ENCODE results near the gene NCAPG.

The NCAPG gene

DNA sequence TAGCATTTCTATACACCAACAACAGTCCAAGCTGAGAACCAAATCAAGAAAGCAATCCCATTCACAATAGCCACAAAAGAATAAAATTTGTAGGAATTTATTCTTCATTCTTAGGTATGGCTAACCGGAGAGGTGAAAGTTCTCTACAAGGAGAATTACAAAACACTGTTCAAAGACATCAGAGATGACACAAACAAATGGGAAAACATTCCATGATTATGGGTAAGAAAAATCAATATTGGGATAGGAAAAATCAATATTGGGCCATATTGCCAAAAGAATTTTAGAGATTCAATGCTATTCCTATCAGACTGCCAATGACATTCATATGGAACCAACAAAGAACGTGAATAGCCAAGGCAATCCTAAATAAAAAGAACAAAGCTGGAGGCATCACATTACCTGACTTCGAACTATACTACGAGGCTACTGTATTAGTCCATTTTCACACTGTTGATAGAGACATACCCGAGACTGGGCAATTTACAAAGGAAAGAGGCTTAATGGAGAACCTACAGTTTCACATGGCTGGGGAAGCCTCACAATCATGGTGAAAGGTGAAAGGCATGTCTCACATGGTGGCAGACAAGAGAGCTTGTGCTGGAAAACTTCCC lies 49.1 kb downstream of the NCAPG start:
- TF ChIP-seq SIN3A (IDR thresholded peaks at IDR 0.05; ENCODE audit: borderline replicate concordance, insufficient read depth, low read length): no peak
- no peak for TF ChIP-seq POLR2AphosphoS5 (IDR thresholded peaks at IDR 0.05; ENCODE audit: low read depth, low read length)
- TF ChIP-seq FOXP2 (optimal IDR thresholded peaks at IDR 0.05; ENCODE audit: borderline replicate concordance, extremely low read depth, extremely low read length, insufficient read depth): no peak
- TF ChIP-seq, protein P1, sequence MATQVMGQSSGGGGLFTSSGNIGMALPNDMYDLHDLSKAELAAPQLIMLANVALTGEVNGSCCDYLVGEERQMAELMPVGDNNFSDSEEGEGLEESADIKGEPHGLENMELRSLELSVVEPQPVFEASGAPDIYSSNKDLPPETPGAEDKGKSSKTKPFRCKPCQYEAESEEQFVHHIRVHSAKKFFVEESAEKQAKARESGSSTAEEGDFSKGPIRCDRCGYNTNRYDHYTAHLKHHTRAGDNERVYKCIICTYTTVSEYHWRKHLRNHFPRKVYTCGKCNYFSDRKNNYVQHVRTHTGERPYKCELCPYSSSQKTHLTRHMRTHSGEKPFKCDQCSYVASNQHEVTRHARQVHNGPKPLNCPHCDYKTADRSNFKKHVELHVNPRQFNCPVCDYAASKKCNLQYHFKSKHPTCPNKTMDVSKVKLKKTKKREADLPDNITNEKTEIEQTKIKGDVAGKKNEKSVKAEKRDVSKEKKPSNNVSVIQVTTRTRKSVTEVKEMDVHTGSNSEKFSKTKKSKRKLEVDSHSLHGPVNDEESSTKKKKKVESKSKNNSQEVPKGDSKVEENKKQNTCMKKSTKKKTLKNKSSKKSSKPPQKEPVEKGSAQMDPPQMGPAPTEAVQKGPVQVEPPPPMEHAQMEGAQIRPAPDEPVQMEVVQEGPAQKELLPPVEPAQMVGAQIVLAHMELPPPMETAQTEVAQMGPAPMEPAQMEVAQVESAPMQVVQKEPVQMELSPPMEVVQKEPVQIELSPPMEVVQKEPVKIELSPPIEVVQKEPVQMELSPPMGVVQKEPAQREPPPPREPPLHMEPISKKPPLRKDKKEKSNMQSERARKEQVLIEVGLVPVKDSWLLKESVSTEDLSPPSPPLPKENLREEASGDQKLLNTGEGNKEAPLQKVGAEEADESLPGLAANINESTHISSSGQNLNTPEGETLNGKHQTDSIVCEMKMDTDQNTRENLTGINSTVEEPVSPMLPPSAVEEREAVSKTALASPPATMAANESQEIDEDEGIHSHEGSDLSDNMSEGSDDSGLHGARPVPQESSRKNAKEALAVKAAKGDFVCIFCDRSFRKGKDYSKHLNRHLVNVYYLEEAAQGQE (IDR thresholded peaks at IDR 0.05; ENCODE audit: insufficient read depth in 1 of 2, low read depth in 2 of 2, low read length in 2 of 2): no peak
- TF ChIP-seq TAF1 (IDR thresholded peaks at IDR 0.05; ENCODE audit: borderline replicate concordance, insufficient read depth, low read length): no peak

DNA sequence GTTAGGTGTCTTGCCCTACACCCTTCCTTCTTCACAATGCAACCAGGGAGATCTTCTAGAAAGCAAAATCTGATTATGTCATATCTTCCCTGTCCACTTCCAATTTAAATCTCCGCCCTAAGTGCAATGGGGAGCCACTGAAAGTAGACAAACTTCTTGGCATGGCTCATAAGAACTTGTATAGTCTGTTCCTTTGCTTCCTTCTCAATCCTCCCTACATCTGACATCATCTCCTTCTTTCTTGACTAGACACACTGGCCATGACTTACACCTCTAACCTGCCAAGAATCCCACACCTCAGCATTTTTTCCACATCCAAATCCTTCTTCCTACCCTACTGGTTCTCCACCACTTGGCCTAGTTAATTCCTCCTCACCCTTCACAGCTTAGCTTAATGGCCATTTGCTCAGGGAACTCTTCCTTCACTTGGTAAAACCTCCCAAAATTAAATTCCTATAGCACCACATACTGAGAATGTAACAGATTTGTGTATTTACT lies 55.1 kb downstream of the NCAPG start:
- no peak for TF ChIP-seq FOXP2 (optimal IDR thresholded peaks at IDR 0.05; ENCODE audit: borderline replicate concordance, extremely low read depth, extremely low read length, insufficient read depth)
- TF ChIP-seq SIN3A (IDR thresholded peaks at IDR 0.05; ENCODE audit: borderline replicate concordance, insufficient read depth, low read length): no peak
- TF ChIP-seq TAF1 (IDR thresholded peaks at IDR 0.05; ENCODE audit: borderline replicate concordance, insufficient read depth, low read length): no peak

DNA sequence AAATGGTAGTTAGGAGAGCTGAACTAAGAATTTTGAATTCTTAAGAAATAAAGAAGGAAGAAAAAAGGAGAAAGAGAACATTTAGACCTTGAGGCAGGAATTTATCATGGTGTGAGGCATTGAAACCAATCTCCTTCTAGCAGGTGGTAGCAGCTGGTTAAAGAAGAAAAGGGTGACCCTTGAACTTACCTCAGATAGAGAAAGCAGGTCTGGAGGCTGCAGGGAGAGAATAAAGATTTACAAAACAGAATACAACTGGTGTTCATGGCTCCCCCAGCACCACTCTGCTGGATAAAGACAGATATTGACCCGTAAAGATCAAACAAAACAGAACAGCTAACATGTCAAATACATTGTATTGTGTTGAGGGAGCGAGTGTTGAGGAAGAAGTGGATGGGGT lies 56.0 kb downstream of the NCAPG start:
- TF ChIP-seq SIN3A (IDR thresholded peaks at IDR 0.05; ENCODE audit: borderline replicate concordance, insufficient read depth, low read length): no peak
- no peak for TF ChIP-seq FOXP2 (optimal IDR thresholded peaks at IDR 0.05; ENCODE audit: borderline replicate concordance, extremely low read depth, extremely low read length, insufficient read depth)
- TF ChIP-seq, protein P1 (IDR thresholded peaks at IDR 0.05; ENCODE audit: insufficient read depth in 1 of 2, low read depth in 2 of 2, low read length in 2 of 2): no peak
- TF ChIP-seq TAF1 (IDR thresholded peaks at IDR 0.05; ENCODE audit: borderline replicate concordance, insufficient read depth, low read length): no peak
- TF ChIP-seq POLR2AphosphoS5 (IDR thresholded peaks at IDR 0.05; ENCODE audit: low read depth, low read length): no peak

DNA sequence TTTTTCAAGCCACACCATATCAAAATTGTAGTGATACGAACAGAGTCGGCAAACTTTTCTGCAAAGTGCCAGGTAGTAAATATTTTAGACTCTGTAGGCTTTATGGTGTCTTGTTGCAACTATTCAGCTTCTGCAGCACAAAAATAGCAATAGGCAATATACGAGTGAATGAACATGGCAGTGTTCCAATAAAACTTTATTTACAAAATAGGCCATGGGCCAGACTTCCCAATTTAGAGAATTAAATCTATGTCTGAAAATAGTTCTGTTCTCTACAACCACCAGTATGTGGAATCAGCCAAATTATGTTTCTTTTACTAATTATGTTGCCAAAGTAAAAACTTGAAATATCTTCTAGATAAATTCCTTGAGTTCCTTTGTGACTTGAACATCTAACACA lies 56.5 kb downstream of the NCAPG start:
- TF ChIP-seq FOXP2 (optimal IDR thresholded peaks at IDR 0.05; ENCODE audit: borderline replicate concordance, extremely low read depth, extremely low read length, insufficient read depth): no peak
- TF ChIP-seq POLR2AphosphoS5 (IDR thresholded peaks at IDR 0.05; ENCODE audit: low read depth, low read length): no peak
- no peak for TF ChIP-seq TAF1 (IDR thresholded peaks at IDR 0.05; ENCODE audit: borderline replicate concordance, insufficient read depth, low read length)
- TF ChIP-seq, protein P1 (IDR thresholded peaks at IDR 0.05; ENCODE audit: insufficient read depth in 1 of 2, low read depth in 2 of 2, low read length in 2 of 2): no peak
- no peak for TF ChIP-seq SIN3A (IDR thresholded peaks at IDR 0.05; ENCODE audit: borderline replicate concordance, insufficient read depth, low read length)

DNA sequence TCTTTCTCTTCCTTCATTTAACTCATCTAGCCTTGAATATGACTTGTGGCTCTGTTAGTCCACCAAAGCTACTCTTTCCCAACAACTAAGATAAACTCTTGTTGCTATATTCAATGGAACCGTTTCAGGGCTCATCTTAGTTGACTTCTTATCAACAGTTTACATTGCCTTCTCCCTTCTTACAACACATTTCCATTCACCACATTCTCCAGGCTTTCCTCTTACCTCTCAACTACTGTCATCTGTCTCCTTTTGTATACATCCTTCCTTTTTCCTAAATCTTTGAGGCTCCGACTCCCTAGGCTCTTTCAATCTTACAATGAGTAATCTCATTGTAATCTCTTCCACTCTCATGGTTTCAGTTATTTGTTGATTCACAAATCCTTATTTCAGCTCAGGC lies 58.5 kb downstream of the NCAPG start:
- TF ChIP-seq SIN3A (IDR thresholded peaks at IDR 0.05; ENCODE audit: borderline replicate concordance, insufficient read depth, low read length) (no peak), TAF1 (IDR thresholded peaks at IDR 0.05; ENCODE audit: borderline replicate concordance, insufficient read depth, low read length) (no peak), FOXP2 (optimal IDR thresholded peaks at IDR 0.05; ENCODE audit: borderline replicate concordance, extremely low read depth, extremely low read length, insufficient read depth) (no peak), POLR2AphosphoS5 (IDR thresholded peaks at IDR 0.05; ENCODE audit: low read depth, low read length) (no peak)
- TF ChIP-seq, protein P1 (IDR thresholded peaks at IDR 0.05; ENCODE audit: insufficient read depth in 1 of 2, low read depth in 2 of 2, low read length in 2 of 2): no peak
